Neural crest cell (in vitro differentiated cells): ENCODE data around the gene CCL4L2. TPM values are rescaled to one million over a fixed set of nuclear protein-coding genes. Genes with fewer than 3 reads are reported as not detected.
"Not testable (repeated sequence)": the region's sequence is repeated elsewhere in the genome, so short reads cannot be mapped to it uniquely, and the experiment has no call there.

ENCODE experiments used
- DNase-seq: peaks from one replicate; pipeline ENCODE4 v3.0.0; 2021; ENCODE audit warnings: low read depth, mixed read lengths, low spot score
- H3K27ac Mint-ChIP-seq: one replicate; pipeline ENCODE4 v1.8.0; 2021; ENCODE audit warnings: mild to moderate bottlenecking, mixed read lengths; ENCODE audit not compliant: unreplicated experiment
- H3K27me3 Mint-ChIP-seq: 2 replicates; pipeline ENCODE4 v1.8.0; 2021; ENCODE audit warnings: low read depth, mild to moderate bottlenecking, mixed read lengths
- H3K36me3 Mint-ChIP-seq: 2 replicates; pipeline ENCODE4 v1.8.0; 2021; ENCODE audit warnings: low read depth, mild to moderate bottlenecking, mixed read lengths
- H3K4me1 Mint-ChIP-seq: 2 replicates; pipeline ENCODE4 v1.8.0; 2021; ENCODE audit warnings: mixed read lengths
- H3K4me3 Mint-ChIP-seq: one replicate; pipeline ENCODE4 v1.8.0; 2021; ENCODE audit warnings: mild to moderate bottlenecking, mixed read lengths
- H3K9me3 Mint-ChIP-seq: 2 replicates; pipeline ENCODE4 v1.8.0; 2021; ENCODE audit warnings: mixed read lengths
- CTCF ChIP-seq: fragments of 200-600 bp; sonication (generic); conservative IDR thresholded peaks from 2 replicates; pipeline ENCODE4 v1.5.0; 2021; ENCODE audit warnings: antibody characterized with exemption, mild to moderate bottlenecking
- total RNA-seq: library from RNA; stranded (reverse); gene quantifications from 2 replicates; pipeline ENCODE4 v1.2.1, GENCODE V29; 2021

CCL4L2 gene
- total RNA-seq, 1 donor from 2014 or later: not detected

GRCh38 chr17:36193216-36193775, 17.6 kb upstream of the CCL4L2 start:
- no peak overlapping the region for H3K27ac Mint-ChIP-seq
- no peak for TF ChIP-seq CTCF
- H3K4me3 Mint-ChIP-seq: no peak overlapping the region

GRCh38 chr17:36194147-36194831, 16.6 kb upstream of the CCL4L2 start:
- peaks cover 18% of the 10 kb centered on the region for H3K27me3 Mint-ChIP-seq
- not testable (repeated sequence) for H3K36me3 Mint-ChIP-seq, H3K27ac Mint-ChIP-seq, DNase-seq, H3K4me3 Mint-ChIP-seq, H3K9me3 Mint-ChIP-seq
- H3K4me1 Mint-ChIP-seq: peaks cover 15% of the 10 kb centered on the region

More at GRCh38 chr17:36193216-36193775, 17.6 kb upstream of the CCL4L2 start:
- H3K27me3 Mint-ChIP-seq: peaks cover 16% of the 10 kb centered on the region
- H3K9me3 Mint-ChIP-seq: no peaks in the 10 kb centered on the region
- H3K4me1 Mint-ChIP-seq: peaks cover 20% of the 10 kb centered on the region
- H3K36me3 Mint-ChIP-seq: no peaks in the 10 kb centered on the region
- no peak for DNase-seq

- not testable (repeated sequence) for H3K36me3 Mint-ChIP-seq, H3K9me3 Mint-ChIP-seq, DNase-seq, H3K27ac Mint-ChIP-seq, H3K4me3 Mint-ChIP-seq
- H3K27me3 Mint-ChIP-seq: peaks cover 17% of the 10 kb centered on the region
- peaks cover 15% of the 10 kb centered on the region for H3K4me1 Mint-ChIP-seq
Measured at GRCh38 chr17:36194832-36195433, 15.9 kb upstream of the CCL4L2 start.

- no peak overlapping the region for H3K27ac Mint-ChIP-seq
- H3K4me3 Mint-ChIP-seq: peak overlapping the region; percentile 31
- DNase-seq: no peak
- H3K4me1 Mint-ChIP-seq: peaks cover 15% of the 10 kb centered on the region
- H3K9me3 Mint-ChIP-seq: no peaks in the 10 kb centered on the region
- H3K36me3 Mint-ChIP-seq: no peaks in the 10 kb centered on the region
- TF ChIP-seq CTCF: no peak
- H3K27me3 Mint-ChIP-seq: peaks cover 16% of the 10 kb centered on the region
Measured at GRCh38 chr17:36195434-36196130, 15.3 kb upstream of the CCL4L2 start.

- Mint-ChIP-seq H3K4me3 (no peak overlapping the region), H3K4me1 (peaks cover 15% of the 10 kb centered on the region), H3K27ac (no peak overlapping the region), H3K27me3 (peaks cover 16% of the 10 kb centered on the region), H3K36me3 (no peaks in the 10 kb centered on the region), H3K9me3 (no peaks in the 10 kb centered on the region)
- no peak for DNase-seq
- TF ChIP-seq CTCF: no peak
Measured at GRCh38 chr17:36196131-36196486, 14.8 kb upstream of the CCL4L2 start.

GRCh38 chr17:36197387-36197703, 13.5 kb upstream of the CCL4L2 start:
- no peak for TF ChIP-seq CTCF
- DNase-seq: no peak
- no peaks in the 10 kb centered on the region for H3K36me3 Mint-ChIP-seq
- H3K4me1 Mint-ChIP-seq: peaks cover 12% of the 10 kb centered on the region
- H3K9me3 Mint-ChIP-seq: no peaks in the 10 kb centered on the region
- no peak overlapping the region for H3K4me3 Mint-ChIP-seq
- peaks cover 14% of the 10 kb centered on the region for H3K27me3 Mint-ChIP-seq
- no peak overlapping the region for H3K27ac Mint-ChIP-seq
